Stimulated activated CD8-positive, alpha-beta memory T cell treated with anti-CD3 and anti-CD28 coated beads, Interleukin-2, amount 100 ng/mL, for 1 hour (primary cell): Measurements from ENCODE around the gene SCN1B.
"Not testable (repeated sequence)": the region's sequence is repeated elsewhere in the genome, so short reads cannot be mapped to it uniquely, and the experiment has no call there.

ENCODE experiments used
- DNase-seq, 2 donors: peaks; one replicate each; pipeline ENCODE4 v3.0.0-alpha.2; 2020; ENCODE audit warnings: low read depth in 2 of 2

SCN1B gene

DNA sequence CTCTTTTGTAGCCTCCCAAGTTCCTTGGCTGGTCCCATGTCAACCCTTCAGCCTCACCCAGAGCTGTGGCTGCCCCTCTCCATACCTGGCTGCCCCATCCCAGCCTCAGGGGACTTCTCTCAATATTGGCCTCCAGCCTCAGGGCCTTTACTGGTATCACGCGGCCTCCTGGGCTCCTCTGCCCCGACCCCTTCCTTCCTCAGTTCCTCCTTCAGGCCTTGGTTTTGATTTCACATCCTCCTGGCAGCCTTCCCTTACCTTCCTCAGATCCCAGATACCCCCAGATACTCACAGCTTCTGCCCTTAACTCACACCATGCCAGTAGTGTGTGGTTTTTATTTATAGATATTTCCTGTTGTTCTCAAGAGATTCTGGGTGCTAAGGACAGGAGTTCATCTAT is 12.8 kb upstream of the SCN1B start:
- DNase-seq, result no peak

DNA sequence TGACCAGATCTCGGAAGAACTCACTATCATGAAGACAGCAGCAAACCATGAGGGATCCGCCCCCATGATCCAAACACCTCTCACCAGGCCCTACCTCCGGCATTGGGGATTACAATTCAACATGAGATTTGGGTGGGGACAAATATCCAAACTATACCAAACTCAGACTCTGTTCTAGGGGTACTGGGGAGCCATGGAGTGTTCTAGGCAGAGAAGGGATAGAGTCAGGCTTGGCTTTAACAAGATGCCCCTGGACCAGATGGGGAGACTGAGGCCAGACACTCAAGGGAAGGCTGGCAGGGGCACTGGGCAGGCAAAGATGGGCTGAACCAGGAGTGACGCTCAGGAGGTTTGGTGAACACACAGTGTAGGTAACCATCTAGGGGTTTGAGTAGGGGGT is 11.9 kb upstream of the SCN1B start:
- DNase-seq, result no peak

DNA sequence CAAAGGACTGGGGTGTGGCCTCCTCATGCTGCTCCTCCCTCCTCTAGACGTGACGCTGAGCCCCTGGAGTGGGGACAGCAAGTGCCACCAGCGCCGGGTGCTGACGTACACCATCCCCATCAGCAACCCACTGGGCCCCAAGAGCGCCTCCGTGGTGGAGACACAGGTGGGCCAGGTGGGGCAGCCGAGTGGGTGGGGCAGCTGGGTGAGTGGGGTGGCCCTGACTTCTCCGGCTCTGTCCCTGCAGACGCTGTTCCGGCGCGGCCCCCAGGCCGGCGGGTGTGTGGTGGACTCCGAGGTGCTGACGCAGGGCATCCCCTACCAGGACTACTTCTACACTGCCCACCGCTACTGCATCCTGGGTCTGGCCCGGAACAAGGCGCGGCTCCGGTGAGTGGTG is 11.1 kb upstream of the SCN1B start:
- no peak for DNase-seq

DNA sequence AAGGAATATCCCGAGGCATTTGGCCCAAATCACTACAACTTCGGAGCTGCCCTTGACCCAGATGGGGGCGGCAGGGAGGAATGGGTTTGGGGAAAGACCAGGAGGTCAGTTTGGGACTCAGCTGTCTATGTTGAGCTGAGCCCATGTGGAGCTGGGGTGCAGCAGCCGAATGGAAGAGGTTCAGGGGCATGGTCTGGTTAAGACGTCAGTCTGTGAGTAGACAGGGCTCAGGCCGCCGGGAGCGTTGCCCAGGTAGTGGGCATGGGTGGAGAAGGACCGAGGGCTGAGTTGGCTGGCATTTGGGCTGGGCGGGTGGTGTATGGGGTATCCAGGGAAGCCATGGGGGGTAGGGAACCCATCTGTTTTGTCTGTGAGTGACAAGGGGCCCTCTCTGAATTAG is 9.3 kb upstream of the SCN1B start:
- DNase-seq, result no peak

DNA sequence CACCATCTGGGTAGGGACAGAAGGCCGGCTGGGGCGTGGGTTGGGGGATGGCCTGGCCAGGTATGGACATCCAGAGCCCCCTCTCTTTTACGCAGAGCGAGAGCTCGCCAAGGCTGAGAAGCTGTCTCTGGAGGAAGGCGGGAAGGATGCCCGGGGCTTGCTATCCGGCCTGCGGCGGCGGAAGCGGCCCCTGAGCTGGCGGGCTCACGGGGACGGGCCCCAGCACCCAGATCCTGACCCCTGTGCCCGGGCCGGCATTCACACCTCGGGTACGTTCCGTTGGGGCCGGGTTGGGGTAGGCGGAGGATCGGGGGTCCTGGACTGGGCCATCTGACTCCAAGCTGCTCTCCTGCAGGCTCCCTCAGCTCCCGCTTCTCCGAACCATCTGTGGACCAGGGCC is 8.7 kb upstream of the SCN1B start:
- DNase-seq, result no peak

DNA sequence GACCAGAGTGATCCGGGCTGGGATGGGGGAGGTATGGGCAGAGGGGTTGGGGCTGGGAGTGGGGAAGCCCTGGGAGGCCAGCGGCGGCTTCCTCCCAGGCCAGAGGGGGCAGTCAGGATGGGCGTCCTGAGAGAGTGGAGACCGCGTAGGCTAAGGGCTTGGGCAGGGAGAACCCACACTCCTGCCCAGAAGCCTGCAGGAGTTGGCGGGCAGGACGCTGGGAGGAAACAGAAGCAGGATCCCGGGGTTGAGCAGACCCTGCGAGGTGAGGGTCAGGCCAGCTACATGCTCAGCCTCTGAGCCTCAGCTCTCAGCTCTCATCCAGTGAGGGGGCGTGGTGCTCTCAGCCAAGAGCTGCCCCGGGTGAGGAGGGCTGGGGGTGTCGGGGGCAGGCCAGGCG is 7.8 kb upstream of the SCN1B start:
- DNase-seq, result no peak

DNA sequence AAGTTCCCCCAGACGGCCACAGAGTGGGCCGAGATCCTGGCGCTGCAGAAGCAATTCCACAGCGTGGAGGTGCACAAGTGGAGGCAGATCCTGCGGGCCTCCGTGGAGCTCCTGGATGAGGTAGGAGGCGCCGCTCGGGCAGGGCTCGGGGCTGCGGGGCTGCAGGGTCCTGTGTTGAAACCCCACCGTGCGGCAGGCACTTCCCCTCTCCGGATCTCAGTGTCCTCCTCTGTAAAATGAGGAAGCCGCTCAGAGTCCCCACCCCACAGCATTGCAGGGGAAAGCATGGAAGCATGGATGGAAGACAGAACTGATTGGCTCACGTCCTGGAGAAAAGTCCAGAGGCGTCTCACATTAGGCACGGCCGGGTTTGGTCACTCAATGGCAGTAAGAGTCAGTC is 6.8 kb upstream of the SCN1B start:
- DNase-seq, result no peak

DNA sequence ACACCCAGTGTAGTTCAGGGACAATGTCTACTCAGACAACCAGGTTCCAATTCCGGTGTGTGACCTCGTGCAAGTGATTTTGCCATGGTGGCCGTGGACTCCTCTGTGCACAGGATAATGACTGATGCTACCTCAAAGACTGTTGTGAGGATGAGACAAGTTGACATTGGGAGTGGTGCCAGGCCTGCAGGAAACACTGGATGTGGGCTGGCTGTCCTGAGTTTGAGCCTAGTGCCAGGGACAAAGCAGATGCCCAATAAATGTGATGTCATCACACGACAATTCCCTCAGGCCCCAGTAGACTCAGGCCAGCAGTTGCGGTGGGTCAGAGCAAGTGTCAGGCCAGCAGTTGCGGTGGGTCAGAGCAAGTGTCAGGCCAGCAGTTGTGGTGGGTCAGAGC is 6.2 kb upstream of the SCN1B start:
- no peak for DNase-seq

DNA sequence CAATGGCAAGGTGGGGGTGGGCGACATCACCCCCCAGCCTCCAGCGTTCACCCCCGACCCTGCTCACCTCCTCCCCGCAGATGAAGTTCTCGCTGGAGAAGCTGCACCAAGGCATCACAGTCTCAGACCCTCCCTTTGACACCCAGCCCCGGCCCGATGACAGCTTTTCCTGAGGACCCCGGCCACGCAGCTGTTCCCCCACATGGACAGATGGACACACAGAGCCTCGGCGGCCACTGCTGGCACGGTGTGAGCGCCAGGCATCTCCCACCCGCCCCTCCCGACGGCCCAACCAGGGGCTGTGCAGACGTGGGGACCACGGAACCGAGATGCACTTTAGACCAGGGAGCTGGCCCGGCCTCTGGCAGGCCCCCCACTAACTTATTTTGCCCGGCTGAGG is 4.3 kb upstream of the SCN1B start:
- no peak for DNase-seq

DNA sequence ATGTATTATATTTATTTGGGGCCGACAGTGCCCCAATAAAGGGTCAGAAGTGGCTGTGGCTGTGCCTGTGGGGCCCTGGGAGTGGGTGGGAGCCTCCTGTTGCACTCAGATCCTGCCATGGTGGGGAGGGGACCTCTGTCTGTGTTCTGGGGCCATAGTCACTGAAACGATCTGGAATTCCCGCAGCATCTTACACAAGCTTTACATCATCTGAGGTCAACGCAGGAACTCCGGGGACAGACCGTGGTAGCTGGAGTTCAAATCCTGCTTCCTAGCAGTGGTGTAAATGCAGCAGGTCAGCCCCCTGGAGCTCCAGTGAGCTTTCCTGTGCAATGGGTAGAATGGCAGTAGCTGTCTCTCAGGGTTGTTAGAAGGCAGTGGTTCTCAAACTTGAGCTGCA is 3.9 kb upstream of the SCN1B start:
- DNase-seq, result no peak

DNA sequence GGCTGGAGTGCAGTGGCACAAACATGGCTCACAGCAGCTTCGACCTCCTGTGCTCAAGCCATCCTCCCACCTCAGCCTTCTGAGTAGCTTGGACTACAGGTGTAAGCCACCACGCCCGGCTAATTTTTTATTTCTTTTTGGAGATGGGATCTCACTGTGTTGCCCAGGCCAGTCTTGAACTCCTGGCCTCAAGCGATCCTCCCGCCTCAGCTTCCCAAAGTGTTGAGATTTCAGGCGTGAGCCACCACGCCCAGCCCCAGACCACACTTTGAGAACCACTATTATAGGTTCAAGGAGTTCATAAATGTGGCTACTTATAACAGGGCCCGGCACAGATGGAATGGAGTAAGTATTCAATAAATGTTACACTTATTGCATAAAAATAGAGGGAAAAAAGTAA is 3.3 kb upstream of the SCN1B start:
- no peak for DNase-seq

DNA sequence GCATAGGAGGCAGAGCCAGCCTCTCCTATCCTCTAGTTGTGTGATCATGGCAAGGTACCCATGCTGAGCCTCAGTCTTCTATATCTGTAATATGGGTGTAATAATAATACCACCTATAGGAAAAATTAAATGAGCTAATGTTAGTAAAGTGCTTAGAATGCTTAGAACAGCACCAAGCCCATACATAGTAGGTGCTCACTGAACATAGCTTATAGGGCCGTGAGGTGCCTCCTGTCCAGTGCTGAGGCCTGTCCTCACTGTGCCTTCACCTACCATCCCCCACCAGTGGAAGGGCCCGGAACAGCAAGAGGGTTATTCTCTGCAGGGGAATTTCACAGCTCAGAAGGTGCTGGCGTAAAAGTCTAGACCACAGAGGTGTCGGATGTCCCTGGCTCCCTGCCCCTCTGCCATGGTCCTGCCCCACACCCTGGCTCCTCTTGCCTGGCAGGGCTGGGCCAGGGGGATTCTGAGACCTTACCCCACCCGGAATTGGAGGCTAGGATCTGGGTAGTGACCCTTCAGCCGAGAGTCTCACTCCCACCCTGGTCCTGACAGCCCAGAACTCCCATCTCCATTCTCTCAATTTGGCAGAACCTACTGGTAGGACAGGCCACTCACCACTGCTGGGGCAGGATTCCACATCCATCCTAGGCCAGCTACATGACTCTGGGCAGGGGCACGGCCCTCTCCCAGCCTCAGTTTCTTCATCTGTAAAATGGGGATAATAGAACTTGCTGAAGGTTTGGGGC is 2.2 kb upstream of the SCN1B start:
- DNase-seq, result no peak

DNA sequence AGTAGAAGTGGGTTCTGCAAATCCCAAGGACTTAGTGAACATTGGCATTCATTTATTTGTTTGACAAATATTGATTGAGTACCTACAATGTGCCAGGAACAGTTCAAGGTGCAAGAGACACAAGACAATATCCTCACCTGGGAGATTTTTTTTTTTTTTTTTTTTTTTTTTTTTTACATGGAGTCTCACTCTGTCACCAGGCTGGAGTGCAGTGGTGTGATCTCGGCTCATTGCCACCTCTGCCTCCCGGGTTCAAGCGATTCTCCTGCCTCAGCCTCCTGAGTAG is 1.7 kb upstream of the SCN1B start:
- DNase-seq, result not testable (repeated sequence)

DNA sequence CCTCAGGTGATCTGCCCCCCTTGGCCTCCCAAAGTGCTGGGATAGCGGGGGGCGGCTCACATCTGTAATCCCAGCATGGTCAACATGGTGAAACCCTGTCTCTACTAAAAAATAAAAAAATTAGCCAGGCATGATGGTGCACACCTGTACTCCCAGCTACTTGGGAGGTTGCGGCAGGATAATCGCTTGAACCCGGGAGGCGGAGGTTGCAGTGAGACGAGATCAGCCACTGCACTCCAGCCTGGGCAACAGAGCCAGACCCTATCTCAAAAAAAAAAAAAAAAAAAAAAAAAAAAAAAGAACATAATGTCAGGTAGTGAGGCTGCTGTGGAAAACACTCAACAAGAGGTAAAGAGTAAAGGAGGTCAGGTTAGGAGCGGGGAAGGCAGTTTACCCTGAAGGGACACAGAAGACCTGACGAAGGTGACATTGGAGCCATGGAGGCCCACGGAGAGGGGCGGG is 964 bp upstream of the SCN1B start:
- not testable (repeated sequence) for DNase-seq

DNA sequence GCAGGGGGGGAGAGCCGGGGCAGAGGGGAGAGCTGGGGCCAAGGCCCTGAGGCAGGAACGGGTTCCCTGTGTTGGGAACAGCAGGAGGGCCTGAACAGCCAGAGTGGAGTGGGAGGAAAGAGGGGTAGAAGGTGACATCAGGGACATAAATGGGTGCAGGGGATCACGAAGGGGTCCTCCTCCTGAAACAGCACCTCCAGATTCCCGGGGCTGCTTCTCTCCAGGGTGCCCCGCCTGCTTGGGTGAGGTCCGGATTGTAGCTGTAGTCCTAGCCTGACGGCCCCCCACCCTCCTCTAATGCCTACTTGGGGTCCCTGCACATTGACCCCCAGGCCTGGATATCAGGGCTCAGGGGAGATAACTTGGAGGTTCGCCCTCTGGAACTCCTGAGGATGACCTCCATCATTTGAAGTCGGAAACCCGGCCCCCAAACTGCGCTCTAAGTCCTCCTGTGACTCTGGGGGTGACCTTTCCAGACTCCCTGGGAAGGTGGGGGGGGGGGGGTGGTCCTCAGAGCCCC is 473 bp upstream of the SCN1B start:
- no peak for DNase-seq

DNA sequence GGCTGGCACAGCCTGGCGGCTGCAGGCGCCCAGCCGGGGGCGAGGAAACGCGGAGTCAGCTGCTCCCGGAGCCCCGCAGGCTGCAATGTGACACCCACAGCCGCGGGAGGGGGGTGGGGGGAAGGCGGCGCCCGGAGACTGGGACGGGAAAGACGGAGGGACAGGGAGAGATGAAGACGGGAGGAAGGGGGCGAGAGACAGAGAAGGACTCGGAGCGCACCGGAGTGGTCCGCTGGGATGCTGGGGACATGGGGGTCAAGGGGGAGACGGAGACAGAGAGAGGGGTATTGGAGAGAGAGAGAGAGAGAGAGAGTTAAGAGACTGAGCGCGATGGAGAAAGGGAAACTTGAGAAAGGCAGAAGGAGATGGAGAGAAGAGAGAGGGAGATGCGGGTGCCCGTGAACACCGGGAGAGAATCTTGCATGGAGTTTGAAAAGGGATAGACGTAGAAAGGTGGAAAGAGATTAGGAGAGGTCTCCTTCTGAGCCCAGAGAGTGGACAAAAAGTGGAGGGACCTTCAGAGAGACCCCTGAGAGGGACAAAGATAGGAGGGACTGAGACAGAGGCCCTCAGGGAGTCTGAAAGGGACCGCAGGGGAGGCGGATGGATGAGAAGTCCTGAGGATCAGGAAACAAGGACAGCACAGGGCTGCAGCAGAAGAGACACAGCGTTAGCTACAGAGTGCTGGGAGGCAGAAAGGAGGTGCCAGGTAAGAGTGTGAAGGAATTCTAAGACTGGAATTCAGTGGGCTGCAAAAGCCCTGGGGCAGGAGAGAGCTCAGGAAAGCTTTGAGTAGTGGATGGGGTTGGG is 1.0 kb downstream of the SCN1B start:
- DNase-seq, result no peak

DNA sequence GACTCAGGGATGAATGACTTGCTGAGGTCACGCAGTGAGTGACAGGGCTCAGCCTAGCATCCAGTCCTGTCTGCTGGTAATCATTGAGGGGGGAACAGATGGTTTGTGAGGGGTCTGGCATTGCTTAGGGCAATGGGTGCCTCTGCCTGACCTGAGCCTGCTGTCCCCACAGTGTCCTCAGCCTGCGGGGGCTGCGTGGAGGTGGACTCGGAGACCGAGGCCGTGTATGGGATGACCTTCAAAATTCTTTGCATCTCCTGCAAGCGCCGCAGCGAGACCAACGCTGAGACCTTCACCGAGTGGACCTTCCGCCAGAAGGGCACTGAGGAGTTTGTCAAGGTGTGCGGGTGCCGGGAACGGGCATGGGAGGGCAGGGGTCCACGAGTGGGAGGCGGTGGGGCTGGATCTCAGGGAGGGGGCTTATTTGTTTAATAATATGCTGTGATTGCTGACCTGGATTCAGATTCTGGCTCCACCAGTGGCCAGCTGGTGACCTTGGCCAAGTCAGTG is 2.1 kb downstream of the SCN1B start:
- DNase-seq, result no peak

DNA sequence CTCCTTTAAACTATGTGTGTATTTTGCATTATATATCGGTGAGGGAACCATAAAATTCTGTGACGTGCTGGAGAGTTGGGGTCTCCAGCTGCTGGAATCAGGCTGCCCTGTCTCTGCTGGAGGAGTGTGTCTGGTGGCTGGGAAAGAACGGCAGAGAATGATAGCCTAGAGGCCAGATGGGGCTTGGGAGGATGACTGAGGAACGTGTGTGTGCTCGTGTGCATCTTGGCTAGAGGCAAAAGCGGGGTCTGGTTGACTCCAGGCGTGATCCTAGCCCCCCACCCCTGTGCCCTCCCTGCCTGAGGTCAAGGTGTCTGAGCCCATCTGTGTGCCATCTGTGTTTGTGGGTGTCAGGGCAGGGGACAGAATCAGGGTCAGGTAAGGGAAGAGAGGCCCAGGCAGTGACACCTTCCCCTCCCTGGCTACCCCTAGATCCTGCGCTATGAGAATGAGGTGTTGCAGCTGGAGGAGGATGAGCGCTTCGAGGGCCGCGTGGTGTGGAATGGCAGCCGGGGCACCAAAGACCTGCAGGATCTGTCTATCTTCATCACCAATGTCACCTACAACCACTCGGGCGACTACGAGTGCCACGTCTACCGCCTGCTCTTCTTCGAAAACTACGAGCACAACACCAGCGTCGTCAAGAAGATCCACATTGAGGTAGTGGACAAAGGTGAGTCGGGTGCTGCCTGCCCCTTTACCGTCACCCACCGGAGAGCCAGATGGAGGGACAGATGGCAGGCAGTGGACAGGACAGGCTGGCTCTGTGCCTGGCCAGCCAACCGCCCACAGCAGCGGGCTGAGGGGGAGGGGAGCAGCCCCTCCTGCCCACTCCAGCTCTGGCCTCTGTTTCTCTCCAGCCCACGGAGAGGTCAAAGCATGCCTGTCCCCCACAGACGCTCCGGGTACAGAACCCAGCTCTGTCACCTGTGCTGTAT is 3.1 kb downstream of the SCN1B start:
- no peak for DNase-seq

DNA sequence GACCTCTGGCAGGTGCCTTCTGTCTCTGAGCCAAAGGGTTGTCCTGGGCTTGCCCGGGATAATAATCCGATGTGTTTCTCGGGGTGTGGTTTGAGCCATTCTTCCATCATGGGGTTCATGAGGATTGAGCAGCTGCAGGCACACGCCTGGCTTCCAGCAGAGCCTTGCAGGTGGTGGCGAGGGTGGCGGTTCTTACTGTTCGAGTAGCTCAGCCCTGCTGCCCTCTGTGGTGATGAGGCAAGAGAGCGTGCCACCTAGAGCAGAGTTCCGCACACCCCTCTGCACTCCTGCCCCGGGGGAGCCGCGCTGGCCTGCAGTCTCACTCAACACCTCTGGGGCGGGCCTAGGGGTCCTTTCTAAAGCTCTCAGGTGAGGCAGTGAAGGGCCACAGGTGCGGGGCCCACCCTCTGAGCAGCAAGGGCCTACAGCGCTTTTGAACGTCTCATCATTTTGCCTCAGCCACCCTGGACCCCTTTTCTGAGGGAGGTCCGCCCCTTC is 3.8 kb downstream of the SCN1B start:
- no peak for DNase-seq

DNA sequence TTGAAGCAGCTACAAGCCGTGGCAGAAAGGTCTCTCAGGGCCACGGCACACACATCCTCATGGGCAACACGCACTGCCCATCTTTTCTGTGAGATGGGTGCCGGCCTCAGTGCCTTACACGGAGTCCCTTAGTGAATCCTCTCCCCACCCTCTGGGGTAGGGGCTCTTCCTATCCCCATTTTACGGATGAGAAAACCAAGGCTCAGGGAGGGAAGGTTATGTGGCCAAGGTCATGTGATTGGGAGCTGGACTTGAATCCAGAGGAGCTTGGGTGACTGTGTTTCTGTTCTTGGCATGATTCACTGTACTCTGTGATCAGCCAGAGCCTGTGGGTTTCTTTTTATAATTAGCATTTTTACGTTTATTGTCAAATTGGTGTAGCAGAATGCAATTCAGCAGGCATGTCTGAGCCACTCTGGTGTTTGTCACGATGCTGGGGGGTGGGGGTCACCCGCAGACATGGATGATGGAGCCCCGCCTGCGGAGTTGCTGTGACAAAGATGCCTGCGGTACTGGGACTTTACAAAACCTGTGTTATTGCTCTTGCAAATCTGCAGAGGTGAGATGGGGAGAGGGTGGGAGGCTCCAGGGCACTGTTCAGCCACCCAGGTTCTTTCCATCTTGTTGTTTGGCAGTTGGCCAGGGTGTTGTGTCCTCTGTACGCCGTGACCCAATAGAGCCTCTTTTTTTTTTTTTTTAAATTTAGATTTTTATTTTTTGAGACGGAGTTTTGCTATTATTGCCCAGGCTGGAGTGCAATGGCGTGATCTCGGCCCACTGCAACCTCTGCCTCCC is 4.5 kb downstream of the SCN1B start:
- DNase-seq, result no peak
